PC-9 (cell line): ENCODE results near the gene TPK1. TPM values are rescaled to one million over a fixed set of nuclear protein-coding genes. Genes with fewer than 3 reads are reported as not detected.
"Not testable (repeated sequence)": the region's sequence is repeated elsewhere in the genome, so short reads cannot be mapped to it uniquely, and the experiment has no call there.

Source experiments
- BruUV-seq: library from RNA; stranded (reverse); fragments of 400-500 nt; replicated peaks from 2 replicates; lab custom pipeline; 2021; lab: Mats Ljungman, UMichigan
- CTCF ChIA-PET: fragments of 300-600 bp; sonication (Branson Sonifier 250); formaldehyde crosslinking; loops from one replicate; lab custom pipeline; 2022; ENCODE audit warnings: antibody characterized with exemption; lab: Charles Lee
- POLR2A ChIA-PET: fragments of 300-600 bp; sonication (Branson Sonifier 250); formaldehyde crosslinking; loops from one replicate; lab custom pipeline; 2022; ENCODE audit warnings: antibody characterized with exemption; ENCODE audit not compliant: unreplicated experiment; lab: Charles Lee
- DNase-seq, 2 experiments: peaks; one replicate each; pipeline versions ENCODE4 v3.0.0 to v3.0.0-alpha.2; 2015 to 2022; ENCODE audit warnings: mixed read lengths in 1 of 2
- H2AFZ ChIP-seq: fragments of 200-600 bp; sonication (generic); 2 replicates; pipeline ENCODE4 v1.8.1; 2017; ENCODE audit warnings: antibody characterized with exemption
- H3F3A ChIP-seq: fragments of 200-600 bp; sonication (generic); 2 replicates; pipeline ENCODE4 v1.8.1; 2017; ENCODE audit warnings: antibody characterized with exemption, mild to moderate bottlenecking, low read depth; ENCODE audit not compliant: insufficient read depth
- H3K27ac ChIP-seq: fragments of 200-600 bp; sonication (generic); 2 replicates; pipeline ENCODE4 v1.6.1; 2016; ENCODE audit warnings: mixed run types
- H3K27me3 ChIP-seq: fragments of 200-600 bp; sonication (generic); 2 replicates; pipeline ENCODE4 v1.6.1; 2016; ENCODE audit warnings: low read depth, mixed run types; ENCODE audit not compliant: insufficient read depth
- H3K36me3 ChIP-seq: fragments of 200-600 bp; sonication (generic); 2 replicates; pipeline ENCODE4 v1.6.1; 2016; ENCODE audit warnings: low read depth, mixed run types
- H3K4me1 ChIP-seq: fragments of 200-600 bp; sonication (generic); replicated peaks from 2 replicates; pipeline ENCODE4 v1.6.1; 2016; ENCODE audit warnings: mixed run types; ENCODE audit not compliant: insufficient read depth
- H3K4me2 ChIP-seq: fragments of 200-600 bp; sonication (generic); 2 replicates; pipeline ENCODE4 v1.6.1; 2017; ENCODE audit warnings: mixed run types
- H3K4me3 ChIP-seq: fragments of 200-600 bp; sonication (generic); 2 replicates; pipeline ENCODE4 v1.6.1; 2016; ENCODE audit warnings: mixed run types
- H3K79me2 ChIP-seq: fragments of 200-600 bp; sonication (generic); 2 replicates; pipeline ENCODE4 v1.6.1; 2017; ENCODE audit warnings: low read depth, mixed run types
- H3K9me2 ChIP-seq: fragments of 200-600 bp; sonication (generic); 2 replicates; pipeline ENCODE4 v1.8.1; 2017; ENCODE audit warnings: mild to moderate bottlenecking; ENCODE audit not compliant: insufficient read depth
- H3K9me3 ChIP-seq: fragments of 200-600 bp; sonication (generic); 2 replicates; pipeline ENCODE4 v1.8.1; 2016; ENCODE audit warnings: low read depth; ENCODE audit not compliant: insufficient read depth
- H4K20me1 ChIP-seq: fragments of 200-600 bp; sonication (generic); 2 replicates; pipeline ENCODE4 v1.8.1; 2017; ENCODE audit not compliant: insufficient read depth
- EZH2 ChIP-seq: fragments of 200-600 bp; sonication (generic); IDR thresholded peaks from 2 replicates; pipeline ENCODE4 v1.8.0; 2017; ENCODE audit warnings: antibody characterized with exemption, low read depth
- intact Hi-C: fragments of 100-400 bp; cut with micrococcal nuclease; formaldehyde crosslinking; loops from one replicate; pipeline ENCODE4 v1.10.0; 2022; ENCODE audit not compliant: unreplicated experiment
- total RNA-seq: library from RNA; stranded (reverse); gene quantifications from 2 replicates; pipeline ENCODE4 v1.2.3, GENCODE V29; 2021
- TF ChIP-seq, protein P1 (sequence below): fragments of 200-600 bp; sonication (generic); conservative IDR thresholded peaks from 2 replicates; pipeline ENCODE4 v1.6.1; 2017; ENCODE audit warnings: mixed run types, antibody characterized with exemption, mild to moderate bottlenecking, moderate library complexity

TPK1 gene
- total RNA-seq, 1 experiment from 2014 or later = 0.90 TPM

DNA sequence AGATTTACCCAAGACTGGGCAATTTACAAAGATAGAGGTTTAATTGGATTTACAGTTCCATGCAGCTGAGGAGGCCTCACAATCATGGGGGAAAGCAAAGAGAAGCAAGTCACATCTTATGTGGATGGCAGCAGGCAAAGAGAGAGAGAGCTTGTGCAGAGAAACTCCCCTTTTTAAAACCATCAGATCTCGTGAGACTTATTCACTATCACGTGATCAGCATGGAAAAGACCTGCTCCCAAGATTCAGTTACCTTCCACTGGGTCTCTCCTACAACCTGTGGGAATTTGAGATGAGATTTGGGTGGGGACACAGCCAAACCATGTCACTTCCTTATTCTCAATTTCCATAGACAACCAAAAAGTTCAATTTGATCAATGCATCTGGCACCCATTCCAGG is 407.4 kb downstream of the TPK1 start:
- ChIA-PET POLR2A (no interaction called here), CTCF (no interaction called here)
- Histone ChIP-seq H3K27ac (no peak overlapping the region), H3K9me2 (no peaks in the 10 kb centered on the region), H3K4me1 (no peaks in the 10 kb centered on the region), H3K36me3 (no peaks in the 10 kb centered on the region), H3K4me2 (no peak overlapping the region), H4K20me1 (no peaks in the 10 kb centered on the region), H2AFZ (no peak overlapping the region), H3K79me2 (no peaks in the 10 kb centered on the region), H3F3A (no peaks in the 10 kb centered on the region), H3K4me3 (no peak overlapping the region), H3K9me3 (peaks cover 9% of the 10 kb centered on the region; the same call in 1 of the 2 replicates), H3K27me3 (peaks cover 6% of the 10 kb centered on the region; the same call in 1 of the 2 replicates)
- TF ChIP-seq EZH2 = no peak
- TF ChIP-seq, protein P1, sequence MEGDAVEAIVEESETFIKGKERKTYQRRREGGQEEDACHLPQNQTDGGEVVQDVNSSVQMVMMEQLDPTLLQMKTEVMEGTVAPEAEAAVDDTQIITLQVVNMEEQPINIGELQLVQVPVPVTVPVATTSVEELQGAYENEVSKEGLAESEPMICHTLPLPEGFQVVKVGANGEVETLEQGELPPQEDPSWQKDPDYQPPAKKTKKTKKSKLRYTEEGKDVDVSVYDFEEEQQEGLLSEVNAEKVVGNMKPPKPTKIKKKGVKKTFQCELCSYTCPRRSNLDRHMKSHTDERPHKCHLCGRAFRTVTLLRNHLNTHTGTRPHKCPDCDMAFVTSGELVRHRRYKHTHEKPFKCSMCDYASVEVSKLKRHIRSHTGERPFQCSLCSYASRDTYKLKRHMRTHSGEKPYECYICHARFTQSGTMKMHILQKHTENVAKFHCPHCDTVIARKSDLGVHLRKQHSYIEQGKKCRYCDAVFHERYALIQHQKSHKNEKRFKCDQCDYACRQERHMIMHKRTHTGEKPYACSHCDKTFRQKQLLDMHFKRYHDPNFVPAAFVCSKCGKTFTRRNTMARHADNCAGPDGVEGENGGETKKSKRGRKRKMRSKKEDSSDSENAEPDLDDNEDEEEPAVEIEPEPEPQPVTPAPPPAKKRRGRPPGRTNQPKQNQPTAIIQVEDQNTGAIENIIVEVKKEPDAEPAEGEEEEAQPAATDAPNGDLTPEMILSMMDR = no peak
- DNase-seq = no peak
- BruUV-seq = no TSS peak
- intact Hi-C loops = no loop called here

DNA sequence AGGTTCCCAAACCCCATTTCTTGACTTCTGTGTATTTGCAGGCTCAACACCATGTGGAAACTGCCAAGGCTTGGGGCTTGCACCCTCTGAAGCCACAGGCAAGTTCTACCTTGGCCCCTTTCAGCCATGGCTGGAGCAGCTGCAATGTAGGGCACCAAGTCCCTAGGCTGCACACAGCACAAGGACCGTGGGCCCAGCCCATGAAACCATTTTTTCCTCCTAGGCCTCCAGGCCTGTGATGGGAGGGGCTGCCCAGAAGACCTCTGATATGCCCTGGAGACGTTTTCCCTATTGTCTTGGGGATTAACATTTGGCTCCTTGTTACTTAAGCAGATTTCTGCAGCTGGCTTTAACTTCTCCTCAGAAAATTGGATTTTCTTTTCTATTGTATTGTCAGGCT is 408.3 kb downstream of the TPK1 start:
- H3K9me3 ChIP-seq, H3K4me2 ChIP-seq, POLR2A ChIA-PET, H2AFZ ChIP-seq, intact Hi-C loops, H3K9me2 ChIP-seq, H3K27me3 ChIP-seq, H3F3A ChIP-seq, H3K36me3 ChIP-seq, CTCF ChIA-PET, H3K4me1 ChIP-seq, H4K20me1 ChIP-seq, BruUV-seq, H3K4me3 ChIP-seq, DNase-seq, H3K79me2 ChIP-seq, H3K27ac ChIP-seq: not testable (repeated sequence)

DNA sequence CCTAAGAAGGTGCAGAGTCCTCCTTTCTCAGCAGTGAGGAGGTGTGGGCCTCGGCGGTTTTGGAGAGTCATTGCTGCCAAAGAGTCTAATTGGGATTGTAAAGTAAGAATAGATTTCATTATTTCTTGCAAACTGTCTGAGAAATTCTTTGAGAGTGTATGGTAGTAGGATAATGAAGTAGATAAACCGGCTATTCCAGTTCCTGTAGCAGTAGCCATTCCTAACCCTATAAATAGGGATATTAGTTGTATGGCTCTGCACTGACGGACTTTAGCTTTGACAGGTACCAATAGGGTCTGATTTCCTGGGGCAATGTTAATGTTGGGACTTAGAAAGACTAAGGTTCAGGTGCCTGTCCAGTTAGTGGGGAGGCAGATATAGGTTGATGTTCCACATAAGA is 416.9 kb downstream of the TPK1 start:
- H3K79me2 ChIP-seq, POLR2A ChIA-PET, H3K9me2 ChIP-seq, H3K4me1 ChIP-seq, H2AFZ ChIP-seq, H4K20me1 ChIP-seq, H3K27me3 ChIP-seq, H3F3A ChIP-seq, H3K36me3 ChIP-seq, intact Hi-C loops, H3K9me3 ChIP-seq, H3K27ac ChIP-seq, BruUV-seq, CTCF ChIA-PET, H3K4me3 ChIP-seq: not testable (repeated sequence)
- H3K4me2 ChIP-seq = peak overlapping the region; percentile 39; the same call in 1 of the 2 replicates
- DNase-seq = peak in 1 of 2 experiments; percentile 58

DNA sequence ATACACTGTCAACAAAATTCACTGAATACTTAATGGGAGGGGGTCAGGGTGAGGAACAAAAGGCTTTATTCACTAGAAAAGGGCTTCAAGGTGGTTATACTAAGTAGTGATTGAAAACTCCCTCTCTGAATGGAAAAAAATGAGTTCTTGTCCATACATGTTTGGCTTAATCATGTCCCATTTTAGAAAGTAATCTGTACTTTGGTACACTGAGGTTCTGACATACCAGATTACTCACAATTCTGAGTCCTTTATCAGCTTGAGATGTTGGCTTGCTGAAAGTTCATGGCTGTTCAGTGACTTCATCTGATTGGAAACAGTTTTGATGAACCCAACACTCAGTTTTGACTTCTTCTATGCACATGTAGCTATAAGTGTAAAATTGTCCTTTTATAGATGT is 419.5 kb downstream of the TPK1 start:
- ChIA-PET CTCF (no interaction called here), POLR2A (no interaction called here)
- Histone ChIP-seq H3K79me2 (no peaks in the 10 kb centered on the region), H3K27me3 (no peaks in the 10 kb centered on the region), H3K4me3 (no peak overlapping the region), H3K9me2 (no peaks in the 10 kb centered on the region), H3K4me1 (peaks cover 9% of the 10 kb centered on the region; the same call in 1 of the 2 replicates), H3F3A (no peaks in the 10 kb centered on the region; the same call in 1 of the 2 replicates), H3K27ac (no peak overlapping the region), H3K4me2 (no peak overlapping the region), H4K20me1 (no peaks in the 10 kb centered on the region), H3K36me3 (no peaks in the 10 kb centered on the region), H3K9me3 (no peaks in the 10 kb centered on the region), H2AFZ (no peak overlapping the region)
- no peak for DNase-seq
- TF ChIP-seq, protein P1 = no peak
- TF ChIP-seq EZH2 = no peak
- intact Hi-C loops = no loop called here
- no TSS peak for BruUV-seq
